GM23338 (cell line): ENCODE results near the gene POLE.

Experiments used
- EZH2 ChIP-seq: fragments of 200-600 bp; sonication (generic); IDR thresholded peaks from one replicate; pipeline ENCODE4 v1.8.0; 2017; ENCODE audit warnings: antibody characterized with exemption, mild to moderate bottlenecking, low read depth; ENCODE audit not compliant: unreplicated experiment
- JUNB ChIP-seq: IDR thresholded peaks from one replicate; pipeline ENCODE4 v1.6.1; 2016; ENCODE audit warnings: antibody characterized with exemption; ENCODE audit not compliant: unreplicated experiment
- ZNF331 ChIP-seq: fragments of 250-450 bp; sonication (Bioruptor Pico); IDR thresholded peaks from 2 replicates; pipeline ENCODE4 v1.5.0; 2020; ENCODE audit warnings: low read depth, mild to moderate bottlenecking, moderate library complexity
- TF ChIP-seq, protein P1 (sequence below), 2 experiments: fragments of 200-600 bp in 1 of 2; sonication (generic) in 1 of 2; conservative IDR thresholded peaks; 2 replicates each; pipeline versions ENCODE4 v1.5.1 to v1.6.1; 2016 to 2017; ENCODE audit warnings: antibody characterized with exemption in 2 of 2, low read depth in 2 of 2, mild to moderate bottlenecking in 2 of 2, moderate library complexity in 1 of 2
- TF ChIP-seq, protein P2 (sequence below): IDR thresholded peaks from one replicate; pipeline ENCODE4 v1.6.1; 2018; ENCODE audit warnings: antibody characterized with exemption; ENCODE audit not compliant: unreplicated experiment

DNA sequence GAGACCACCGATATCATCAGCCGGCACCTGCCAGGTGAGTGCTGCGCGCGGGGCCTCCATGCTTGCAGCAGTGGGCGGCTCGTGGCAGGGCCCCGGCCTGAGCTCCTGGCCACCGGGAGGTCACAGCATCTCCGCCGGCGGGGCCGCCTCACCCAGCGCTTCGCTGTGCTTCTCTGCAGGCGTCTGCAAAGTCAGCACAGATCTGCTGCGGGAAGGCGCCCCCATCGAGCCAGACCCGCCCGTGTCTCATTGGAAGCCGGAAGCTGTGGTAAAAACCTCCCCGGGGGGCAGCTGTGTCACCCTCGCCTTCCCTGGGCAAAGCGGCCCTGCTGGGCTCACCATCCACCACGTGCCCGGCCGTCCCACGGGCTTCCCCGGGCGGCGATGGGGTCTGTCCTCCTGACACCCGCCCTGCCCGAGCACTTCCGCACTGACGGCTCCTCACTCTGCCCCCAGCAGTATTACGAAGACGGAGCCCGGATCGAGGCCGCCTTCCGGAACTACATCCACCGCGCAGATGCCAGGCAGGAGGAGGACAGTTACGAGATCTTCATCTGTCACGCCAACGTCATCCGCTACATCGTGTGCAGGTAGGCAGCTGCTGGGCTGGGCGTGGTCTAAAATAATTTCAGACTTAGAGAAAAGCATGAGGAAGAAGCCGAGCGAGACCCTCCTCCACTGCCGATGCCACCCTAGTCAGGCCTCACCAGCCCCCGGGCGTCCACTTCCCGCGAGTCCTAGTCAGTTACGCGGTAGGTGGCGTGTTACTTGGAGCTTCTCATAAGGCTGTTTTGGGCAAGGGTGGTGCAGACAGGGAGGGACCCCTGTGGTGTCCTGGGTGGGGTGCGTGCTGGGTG is 30.6 kb upstream of the POLE start:
- TF ChIP-seq, protein P1, sequence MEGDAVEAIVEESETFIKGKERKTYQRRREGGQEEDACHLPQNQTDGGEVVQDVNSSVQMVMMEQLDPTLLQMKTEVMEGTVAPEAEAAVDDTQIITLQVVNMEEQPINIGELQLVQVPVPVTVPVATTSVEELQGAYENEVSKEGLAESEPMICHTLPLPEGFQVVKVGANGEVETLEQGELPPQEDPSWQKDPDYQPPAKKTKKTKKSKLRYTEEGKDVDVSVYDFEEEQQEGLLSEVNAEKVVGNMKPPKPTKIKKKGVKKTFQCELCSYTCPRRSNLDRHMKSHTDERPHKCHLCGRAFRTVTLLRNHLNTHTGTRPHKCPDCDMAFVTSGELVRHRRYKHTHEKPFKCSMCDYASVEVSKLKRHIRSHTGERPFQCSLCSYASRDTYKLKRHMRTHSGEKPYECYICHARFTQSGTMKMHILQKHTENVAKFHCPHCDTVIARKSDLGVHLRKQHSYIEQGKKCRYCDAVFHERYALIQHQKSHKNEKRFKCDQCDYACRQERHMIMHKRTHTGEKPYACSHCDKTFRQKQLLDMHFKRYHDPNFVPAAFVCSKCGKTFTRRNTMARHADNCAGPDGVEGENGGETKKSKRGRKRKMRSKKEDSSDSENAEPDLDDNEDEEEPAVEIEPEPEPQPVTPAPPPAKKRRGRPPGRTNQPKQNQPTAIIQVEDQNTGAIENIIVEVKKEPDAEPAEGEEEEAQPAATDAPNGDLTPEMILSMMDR (conservative IDR thresholded peaks at IDR 0.05; ENCODE audit: low read depth in 2 of 2): no peak
- TF ChIP-seq, protein P2, sequence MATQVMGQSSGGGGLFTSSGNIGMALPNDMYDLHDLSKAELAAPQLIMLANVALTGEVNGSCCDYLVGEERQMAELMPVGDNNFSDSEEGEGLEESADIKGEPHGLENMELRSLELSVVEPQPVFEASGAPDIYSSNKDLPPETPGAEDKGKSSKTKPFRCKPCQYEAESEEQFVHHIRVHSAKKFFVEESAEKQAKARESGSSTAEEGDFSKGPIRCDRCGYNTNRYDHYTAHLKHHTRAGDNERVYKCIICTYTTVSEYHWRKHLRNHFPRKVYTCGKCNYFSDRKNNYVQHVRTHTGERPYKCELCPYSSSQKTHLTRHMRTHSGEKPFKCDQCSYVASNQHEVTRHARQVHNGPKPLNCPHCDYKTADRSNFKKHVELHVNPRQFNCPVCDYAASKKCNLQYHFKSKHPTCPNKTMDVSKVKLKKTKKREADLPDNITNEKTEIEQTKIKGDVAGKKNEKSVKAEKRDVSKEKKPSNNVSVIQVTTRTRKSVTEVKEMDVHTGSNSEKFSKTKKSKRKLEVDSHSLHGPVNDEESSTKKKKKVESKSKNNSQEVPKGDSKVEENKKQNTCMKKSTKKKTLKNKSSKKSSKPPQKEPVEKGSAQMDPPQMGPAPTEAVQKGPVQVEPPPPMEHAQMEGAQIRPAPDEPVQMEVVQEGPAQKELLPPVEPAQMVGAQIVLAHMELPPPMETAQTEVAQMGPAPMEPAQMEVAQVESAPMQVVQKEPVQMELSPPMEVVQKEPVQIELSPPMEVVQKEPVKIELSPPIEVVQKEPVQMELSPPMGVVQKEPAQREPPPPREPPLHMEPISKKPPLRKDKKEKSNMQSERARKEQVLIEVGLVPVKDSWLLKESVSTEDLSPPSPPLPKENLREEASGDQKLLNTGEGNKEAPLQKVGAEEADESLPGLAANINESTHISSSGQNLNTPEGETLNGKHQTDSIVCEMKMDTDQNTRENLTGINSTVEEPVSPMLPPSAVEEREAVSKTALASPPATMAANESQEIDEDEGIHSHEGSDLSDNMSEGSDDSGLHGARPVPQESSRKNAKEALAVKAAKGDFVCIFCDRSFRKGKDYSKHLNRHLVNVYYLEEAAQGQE: no peak
- no peak for TF ChIP-seq ZNF331 (CRISPR knock-in tag)
- no peak for TF ChIP-seq JUNB
- TF ChIP-seq EZH2: no peak
